HG03097 (cell line): ENCODE data around the gene MRPL16.
"Not testable (repeated sequence)": the region's sequence is repeated elsewhere in the genome, so short reads cannot be mapped to it uniquely, and the experiment has no call there.

Experiments
- ATAC-seq: cut with Tn5 transposase; IDR thresholded peaks from one replicate; pipeline ENCODE4 v1.9.1; 2021; ENCODE audit not compliant: unreplicated experiment, low FRiP score

MRPL16 gene

DNA sequence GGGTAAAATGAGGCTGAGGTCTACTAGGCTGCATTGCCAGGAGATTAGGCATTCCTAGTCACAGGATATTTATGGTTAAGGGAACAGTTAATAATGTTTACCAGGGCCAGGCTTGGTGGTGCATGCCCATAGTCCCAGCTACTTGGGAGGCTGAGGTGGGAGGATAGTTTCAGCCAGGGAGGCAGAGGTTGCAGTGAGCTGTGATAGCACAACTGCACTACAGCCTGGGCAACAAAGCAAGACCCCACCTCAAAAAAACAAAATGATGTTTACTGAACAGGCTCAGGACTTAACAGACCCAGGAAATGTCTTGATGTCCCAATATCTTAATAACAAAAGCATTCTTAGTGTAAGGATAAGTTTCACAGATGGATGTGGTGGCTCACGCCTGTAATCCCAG is 2.8 kb upstream of the MRPL16 start:
- ATAC-seq, result no peak

DNA sequence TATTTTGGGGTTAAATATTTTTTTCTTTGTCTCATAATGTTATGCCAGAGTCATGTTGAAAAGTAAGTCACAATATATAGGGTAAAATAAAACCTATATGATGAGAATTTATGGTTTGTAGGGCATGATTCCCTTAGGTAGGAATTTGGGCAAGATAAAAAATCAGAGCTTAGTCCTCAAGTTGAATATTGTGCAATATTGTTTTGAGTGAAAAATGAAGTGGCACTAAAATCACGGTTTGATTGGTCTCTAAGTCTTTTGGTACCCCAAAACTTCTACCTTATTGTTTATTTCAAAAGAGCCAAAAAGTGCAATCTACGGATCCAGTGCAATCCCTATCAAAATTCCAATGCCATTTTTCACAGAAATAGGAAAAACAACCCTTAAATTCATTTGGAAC is 1.6 kb upstream of the MRPL16 start:
- ATAC-seq, result no peak

DNA sequence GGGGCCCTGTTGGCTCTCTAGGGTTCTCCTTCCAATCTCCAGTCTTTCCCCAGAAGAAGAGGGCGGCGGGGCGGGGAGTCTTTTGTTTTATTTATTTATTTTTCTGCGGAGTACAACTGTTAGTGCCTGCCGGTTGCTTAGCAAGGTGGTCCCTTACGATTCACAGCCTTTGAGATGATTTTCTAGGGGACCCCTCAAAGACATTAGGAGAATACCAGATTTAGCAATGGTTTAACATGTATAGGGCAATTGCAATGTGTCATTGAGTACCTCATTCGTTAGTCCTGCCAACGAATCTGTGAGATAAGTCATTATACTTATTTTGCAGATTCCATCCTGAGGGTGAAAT is 307 bp upstream of the MRPL16 start:
- ATAC-seq, result no peak

DNA sequence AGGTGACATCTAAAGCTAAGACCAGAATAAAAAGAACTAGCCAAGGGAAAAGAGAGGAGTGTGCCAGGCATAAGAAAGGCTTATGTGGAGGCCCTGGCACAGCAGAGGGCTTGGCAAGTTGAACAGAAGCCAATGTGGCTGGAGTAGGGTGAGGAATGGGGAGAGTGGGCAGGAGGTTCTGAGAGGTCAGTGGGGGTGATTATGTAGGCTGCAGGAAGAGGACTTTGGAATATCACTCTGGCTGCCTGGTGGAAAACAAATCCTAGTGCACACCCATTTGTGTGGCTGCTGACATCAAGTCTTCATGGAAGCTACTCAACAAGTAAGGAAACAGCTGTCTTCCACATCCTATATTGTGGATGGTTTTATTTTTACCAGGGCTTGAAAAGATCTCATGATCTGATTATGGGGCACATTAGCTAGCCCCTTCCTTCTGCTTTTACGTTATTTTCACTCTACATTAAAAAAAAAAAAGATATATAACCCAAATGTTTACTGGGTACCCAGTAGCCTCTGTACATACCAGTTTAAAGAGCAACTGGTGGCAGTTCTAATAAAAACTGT is 3.4 kb downstream of the MRPL16 start:
- no peak for ATAC-seq

DNA sequence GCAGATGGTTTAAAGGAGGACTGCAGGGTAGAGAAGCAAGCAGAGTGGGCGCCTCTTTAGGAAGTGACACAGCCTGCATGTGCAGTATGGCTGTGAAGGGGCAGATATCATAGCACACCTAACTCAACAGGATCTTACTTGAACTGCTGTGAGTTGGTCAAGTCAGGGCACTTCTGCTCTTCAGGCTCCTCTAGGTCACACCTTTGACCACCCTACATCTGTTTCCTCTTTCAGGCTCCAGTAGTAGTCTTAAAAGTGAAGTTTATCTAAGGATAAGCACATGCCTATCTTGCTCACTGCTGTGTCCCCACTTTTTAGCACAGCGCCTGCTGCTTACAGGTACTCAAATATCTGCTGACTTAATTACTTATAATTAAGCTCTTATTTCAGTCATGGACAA is 6.5 kb downstream of the MRPL16 start:
- ATAC-seq, result no peak

DNA sequence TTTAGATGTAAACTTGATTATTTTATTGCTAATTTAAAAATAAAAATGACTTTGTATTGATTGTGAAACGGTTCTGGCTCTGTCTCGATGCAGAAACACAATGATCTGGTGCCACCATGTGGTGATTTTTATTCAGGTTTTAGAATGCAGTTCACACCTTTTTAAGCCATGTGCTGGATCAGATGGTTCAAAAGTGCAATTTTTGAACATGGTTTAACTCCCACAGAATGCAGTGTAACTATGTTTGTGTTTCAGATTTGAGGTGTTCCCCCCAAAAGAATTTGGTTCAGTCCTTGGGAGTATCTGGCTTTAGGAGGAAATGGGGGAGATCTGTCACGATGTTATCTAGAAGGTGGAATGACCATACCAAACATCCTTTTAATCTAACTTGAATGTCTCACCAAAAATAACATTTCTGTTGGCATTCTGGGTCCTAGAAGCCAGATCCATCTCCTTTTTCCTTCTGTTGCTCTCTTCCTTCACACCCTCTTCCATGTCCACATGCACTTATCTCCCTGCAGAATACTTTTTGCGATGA is 7.9 kb downstream of the MRPL16 start:
- ATAC-seq, result no peak

DNA sequence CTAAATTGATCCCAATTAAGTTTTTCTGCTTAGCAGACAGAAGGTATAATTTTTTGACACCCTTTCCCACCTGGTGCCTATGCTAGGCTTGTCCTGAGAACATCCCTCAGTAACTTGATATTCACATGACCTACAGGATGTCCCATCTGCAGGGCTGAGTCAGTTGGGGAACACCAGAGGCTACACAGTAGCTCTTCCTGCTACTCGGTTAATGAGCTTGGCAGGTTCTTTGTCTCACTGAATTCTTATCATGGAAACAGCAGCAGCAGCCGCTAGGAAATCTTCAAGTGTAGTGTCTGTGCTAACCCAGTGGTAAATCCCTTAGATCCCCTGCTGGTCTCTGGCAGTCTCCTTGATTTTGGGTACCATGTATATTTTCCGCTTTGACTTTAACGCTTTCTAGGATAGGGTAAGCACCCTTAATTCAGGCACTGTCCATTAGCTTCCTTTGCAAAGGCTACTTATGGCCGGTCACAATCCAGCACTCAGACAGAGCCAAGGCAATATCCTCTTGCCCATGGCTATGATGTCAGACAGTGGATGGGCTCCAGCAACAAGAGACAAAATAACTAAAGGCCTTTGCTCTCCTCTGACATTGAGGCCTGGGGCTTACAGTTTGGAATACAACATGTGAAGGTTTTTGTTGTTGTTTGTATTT is 8.5 kb downstream of the MRPL16 start:
- ATAC-seq, result no peak

DNA sequence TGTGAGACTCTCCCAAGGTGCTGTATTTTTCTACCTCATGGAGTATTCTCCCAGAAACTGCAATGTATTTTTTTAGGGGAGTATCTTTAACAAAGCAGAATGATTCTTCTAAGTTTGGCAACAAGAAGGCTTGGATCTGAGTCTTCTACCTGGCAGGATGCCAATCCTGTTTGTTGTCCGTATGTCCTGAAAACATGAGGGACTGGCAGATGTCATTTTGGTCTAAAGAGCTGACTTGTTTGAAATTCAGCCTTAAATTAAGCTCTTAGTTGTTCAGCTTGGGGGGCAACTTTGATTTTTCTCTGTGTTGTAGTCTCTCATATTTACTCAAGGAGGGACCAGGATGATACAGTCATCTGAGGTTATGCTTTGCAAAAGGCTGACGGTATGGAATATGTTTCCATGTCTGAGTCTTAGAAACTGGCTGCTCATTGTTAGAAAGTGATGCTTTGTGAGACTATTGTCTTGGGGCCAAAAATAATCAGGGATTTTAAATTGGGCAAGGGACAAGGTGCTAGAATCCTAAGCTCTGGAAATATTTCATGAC is 9.3 kb downstream of the MRPL16 start:
- ATAC-seq, result no peak

DNA sequence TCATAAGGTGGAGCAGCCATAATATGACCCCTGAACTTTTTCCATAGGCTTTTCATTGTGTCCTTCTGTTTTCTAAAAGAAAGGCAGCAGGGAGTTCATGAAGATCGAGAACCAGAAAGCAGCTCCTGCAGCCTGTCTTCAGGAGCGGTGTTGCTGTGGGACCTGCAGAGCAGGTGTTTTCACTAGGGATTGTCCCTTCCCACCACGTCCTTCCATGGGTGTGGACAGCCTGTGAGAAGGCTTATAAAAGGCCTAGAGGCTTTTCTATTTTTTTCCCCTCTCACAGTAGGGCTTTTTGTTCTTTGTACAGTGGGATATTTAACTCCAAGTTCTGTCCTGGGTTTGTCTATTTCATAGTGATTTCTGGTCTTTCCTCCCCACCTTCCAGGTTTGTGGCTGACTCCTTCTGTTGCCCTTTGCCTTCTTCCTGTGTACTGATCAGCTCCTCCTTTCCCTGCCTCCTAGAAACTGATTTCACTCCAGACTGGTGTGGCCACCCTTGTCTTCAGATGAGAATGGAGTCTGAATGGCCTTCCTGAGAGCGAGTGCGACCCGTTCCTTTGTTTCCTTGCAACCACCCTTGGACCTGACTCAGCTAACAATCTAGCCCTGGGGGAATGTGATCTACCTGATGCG is 10.1 kb downstream of the MRPL16 start:
- no peak for ATAC-seq

DNA sequence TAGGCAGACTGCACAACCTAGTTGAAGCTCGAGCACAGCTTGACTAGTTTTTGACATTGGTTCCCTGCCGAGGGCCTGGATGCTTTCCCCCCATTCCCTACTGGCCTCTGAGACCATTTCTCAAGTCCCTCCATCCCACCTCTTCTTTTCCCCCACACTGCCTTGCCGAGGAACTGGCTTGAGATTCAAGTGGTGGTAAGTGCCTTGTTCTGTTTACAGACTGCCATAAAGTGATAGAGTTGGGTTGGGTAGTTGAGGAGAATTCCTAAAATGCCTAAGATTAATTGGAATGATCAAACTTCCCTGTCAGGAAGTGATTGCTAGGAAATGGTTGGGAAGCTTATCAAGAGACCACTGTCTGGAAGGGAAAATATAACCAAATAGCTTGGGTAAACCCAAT is 16.2 kb downstream of the MRPL16 start:
- no peak for ATAC-seq

DNA sequence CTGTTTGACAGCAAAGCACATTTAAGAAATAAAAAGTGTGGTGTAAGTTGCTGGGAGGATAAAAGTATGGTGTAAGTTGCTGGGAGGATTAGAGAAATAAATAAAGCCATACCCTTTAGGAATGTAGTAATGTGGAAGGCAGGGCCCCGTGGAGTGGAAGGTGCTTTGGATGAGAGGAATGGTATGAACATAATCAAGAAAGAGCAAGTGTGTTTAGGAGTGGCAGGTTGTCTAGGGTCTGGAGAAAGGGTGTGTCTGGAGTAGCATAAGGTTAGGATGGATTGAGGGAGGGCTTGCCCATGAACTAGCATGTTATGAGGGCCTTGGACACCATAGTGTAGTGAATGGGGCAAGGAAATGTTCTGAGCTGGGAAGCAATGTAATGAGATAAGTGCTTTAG is 18.1 kb downstream of the MRPL16 start:
- no peak for ATAC-seq

DNA sequence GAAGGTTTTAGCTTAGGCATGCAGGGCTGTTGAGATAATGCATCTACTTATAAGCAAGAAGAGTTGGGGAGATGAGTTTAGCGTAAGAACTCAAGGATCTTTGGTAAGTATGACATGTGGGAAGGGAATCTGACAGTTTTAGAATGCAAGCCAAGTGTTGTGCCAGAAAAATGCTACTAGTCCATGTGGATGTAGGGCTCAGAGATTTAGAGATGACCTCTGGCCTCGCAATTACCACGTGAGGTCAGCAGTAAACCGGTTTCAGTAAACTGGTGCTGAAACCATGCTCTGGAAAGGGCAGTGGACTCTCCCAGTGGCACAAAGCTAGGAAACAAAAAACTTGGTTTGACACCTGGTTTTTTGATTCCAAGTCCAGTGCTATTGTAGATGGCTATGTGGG is 18.9 kb downstream of the MRPL16 start:
- no peak for ATAC-seq

DNA sequence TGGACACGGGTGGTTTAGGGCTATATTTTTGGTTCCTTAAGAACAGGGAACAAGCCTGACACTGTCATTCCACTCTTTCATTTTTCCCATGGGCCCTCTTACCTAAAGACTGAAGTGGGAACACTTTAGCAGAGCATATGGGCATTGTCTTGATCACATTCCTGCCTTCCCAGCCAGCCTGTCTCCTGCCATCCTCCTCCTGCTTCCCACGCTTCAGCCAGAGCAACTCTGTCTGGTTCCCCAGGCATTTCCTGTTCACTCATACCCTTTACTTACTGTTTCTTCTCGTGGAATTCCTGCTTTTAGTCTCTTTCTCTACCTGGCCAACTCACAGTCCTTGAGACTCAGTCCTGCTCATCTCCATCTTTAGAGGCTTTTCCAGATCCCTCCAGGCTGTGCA is 22.8 kb downstream of the MRPL16 start:
- ATAC-seq, result no peak

DNA sequence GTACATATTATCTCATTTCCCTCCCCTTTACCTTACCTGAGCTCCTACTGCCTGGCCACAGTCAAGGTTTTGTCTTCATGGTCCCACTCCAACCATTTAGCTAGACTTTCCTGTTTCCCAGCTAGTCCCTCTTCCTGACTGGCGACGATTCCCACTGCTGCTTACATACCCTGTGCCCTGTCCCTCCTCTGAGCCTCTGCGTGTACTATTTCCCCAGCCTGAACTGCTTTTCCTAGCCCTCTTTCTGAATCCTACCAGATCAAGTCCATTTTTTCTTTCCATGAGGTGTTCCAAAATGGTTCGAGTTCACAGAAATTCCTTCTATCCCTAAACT is 23.4 kb downstream of the MRPL16 start:
- ATAC-seq, result no peak

DNA sequence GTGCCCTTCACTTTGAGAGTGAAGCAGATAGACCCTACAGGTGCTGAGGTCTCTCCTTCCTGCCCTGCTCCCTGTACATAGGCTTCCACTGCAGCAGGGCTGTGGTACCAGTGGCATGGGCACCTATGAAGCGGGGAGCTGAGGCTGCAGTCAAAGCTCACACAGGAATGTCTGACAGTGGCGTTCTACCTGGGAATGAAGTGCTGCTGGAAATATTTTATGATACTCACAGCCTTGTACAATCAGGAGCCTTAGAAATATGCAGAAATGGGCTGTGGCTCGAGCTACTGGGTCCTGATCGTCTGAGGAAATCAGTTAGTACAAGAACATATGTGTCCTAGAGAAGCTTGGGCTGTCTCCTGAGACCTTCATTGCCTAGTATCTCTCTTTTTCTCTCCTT is 24.8 kb downstream of the MRPL16 start:
- ATAC-seq, result no peak

DNA sequence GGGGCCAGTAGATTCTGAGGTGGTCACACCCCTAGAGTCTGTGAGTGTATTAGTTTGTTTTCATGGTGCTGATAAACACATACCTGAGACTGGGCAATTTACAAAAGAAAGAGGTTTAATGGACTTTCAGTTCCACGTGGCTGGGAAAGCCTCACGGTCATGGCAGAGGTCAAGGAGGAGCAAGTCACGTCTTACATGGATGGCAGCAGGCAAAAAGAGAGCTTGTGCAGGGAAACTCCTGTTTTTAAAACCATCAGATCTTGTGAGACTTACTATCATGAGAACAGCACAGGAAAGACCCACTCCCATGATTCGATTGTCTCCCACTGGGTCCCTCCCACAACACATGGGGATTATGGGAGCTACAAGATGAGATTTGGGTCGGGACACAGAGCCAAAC is 26.1 kb downstream of the MRPL16 start:
- ATAC-seq, result not testable (repeated sequence)

DNA sequence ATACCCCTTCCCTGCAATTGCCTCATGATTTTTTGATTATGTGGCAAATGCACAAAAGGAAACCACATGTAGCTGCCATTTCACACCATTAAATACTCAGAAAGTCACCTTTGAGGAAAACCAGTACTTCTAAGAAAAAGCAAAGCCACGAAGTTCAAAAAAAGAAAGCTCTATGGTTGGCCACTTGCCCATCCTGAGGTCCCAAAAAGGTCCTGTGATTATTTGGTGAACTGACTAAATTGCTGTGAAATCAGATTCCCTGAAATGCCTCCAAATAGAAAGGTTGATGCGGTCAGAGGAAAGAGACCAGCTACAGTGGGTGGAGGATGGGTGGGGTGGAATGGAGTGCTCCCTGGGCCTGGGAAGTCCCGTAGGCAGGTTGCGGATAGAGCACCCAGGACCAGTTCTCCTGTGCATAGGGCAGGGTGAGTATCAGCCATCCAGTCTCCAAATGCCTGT is 26.9 kb downstream of the MRPL16 start:
- no peak for ATAC-seq

DNA sequence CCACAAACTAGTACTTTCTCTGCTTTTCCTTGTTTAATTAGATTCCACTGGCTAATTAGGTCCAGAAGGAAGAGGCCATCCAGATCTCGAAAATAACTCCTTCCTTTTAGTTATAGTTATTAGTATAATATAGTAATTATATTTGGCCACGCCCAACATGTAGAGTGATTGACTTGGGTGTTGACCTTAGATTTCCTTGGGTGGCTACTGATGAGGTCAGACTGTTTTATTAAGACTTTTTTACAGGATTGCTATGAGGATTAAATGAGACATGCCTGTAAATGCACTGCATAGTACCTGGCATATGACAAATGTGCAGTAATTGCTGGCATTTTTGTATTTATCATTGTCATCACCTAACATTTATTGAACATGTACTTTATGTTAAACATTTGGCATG is 28.5 kb downstream of the MRPL16 start:
- no peak for ATAC-seq

DNA sequence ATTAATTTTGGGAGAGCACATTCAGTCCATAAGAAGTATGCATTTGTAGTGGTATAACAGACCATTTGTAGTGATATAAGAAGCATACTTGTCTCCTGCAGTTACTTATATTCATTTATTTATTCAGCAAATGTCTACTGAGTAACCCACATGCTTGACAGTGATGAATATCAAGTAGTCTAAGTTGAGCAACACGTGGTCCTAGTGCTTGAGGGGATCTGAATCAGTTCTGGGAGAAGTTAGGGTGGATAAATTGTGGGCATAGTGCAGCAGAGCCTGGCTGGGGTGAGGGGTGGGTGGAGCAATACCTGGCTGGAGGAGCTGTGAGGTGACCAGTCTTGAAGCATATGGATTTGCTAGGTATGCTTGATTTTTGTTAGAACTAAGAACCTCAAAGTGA is 31.1 kb downstream of the MRPL16 start:
- ATAC-seq, result no peak

DNA sequence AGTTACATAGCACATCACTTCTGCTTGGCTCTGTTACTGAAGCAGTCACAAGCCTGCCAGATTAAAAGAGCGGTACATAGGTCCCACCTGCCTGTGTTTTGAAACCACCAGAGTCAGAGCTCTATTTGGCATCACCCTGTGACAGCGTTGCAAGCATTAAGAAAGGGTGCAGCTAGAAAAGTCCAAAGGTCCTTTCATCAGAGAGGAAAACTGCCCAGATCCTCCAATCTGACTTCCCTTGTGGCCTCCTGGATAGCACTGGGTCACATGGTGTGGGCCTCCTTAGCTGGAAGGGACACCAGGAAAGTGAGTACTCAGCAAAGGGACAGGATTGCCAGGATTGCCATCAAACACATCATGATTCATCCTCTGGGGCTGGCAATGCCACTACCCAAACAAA is 32.5 kb downstream of the MRPL16 start:
- no peak for ATAC-seq

DNA sequence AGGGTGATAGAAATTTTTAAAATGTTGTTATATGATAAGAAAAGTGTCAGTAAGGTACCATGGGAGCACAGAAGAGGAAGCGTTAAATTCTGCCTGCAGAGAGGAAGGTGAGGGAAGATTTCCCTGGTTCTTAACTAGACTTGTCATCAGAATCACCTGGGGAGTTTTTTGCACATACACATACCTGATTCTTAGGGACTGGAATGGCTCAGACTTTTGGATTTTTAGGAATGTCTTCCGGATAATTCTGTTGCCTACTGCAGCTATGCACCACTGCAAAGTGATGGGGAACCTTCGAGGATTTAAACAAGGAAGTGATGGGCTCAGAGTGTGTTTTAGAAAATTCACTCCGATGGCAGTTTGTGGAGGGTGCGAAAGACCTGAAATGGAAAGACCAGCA is 33.5 kb downstream of the MRPL16 start:
- ATAC-seq, result no peak
